HepG2 (cell line): ENCODE results near the gene VPS52. TPM values are rescaled to one million over a fixed set of nuclear protein-coding genes. Genes with fewer than 3 reads are reported as not detected.
A peak's percentile ranks its signal among the peaks of the same experiment; 100 is the strongest.

ENCODE experiments used
- DR1 ChIP-seq: sonication (generic); formaldehyde crosslinking; IDR thresholded peaks from 2 replicates; pipeline ENCODE4 v1.8.0; 2021; ENCODE audit warnings: mild to moderate bottlenecking, missing genetic modification reagents, inconsistent platforms
- FLYWCH1 ChIP-seq: sonication (generic); formaldehyde crosslinking; IDR thresholded peaks from 2 replicates; pipeline ENCODE4 v1.8.1; 2023; ENCODE audit warnings: mild to moderate bottlenecking, missing genetic modification reagents
- FOXK1 ChIP-seq: sonication (generic); formaldehyde crosslinking; IDR thresholded peaks from 2 replicates; pipeline ENCODE4 v1.4.0; 2020; ENCODE audit warnings: low read depth, missing genetic modification reagents, borderline replicate concordance
- GABPB1 ChIP-seq: IDR thresholded peaks from 2 replicates; pipeline ENCODE4 v1.6.1; 2016; ENCODE audit warnings: mild to moderate bottlenecking, missing genetic modification reagents, moderate library complexity, missing compliant biosample characterization
- IKZF4 ChIP-seq: sonication (generic); formaldehyde crosslinking; IDR thresholded peaks from 2 replicates; pipeline ENCODE4 v1.5.1; 2020; ENCODE audit warnings: borderline replicate concordance, mild to moderate bottlenecking, low read depth, missing genetic modification reagents; ENCODE audit errors: not compliant biosample characterization
- MIER3 ChIP-seq: IDR thresholded peaks from 2 replicates; pipeline ENCODE4 v1.6.1; 2016; ENCODE audit warnings: missing compliant biosample characterization, borderline replicate concordance
- MYC ChIP-seq: sonication (generic); formaldehyde crosslinking; IDR thresholded peaks from 2 replicates; pipeline ENCODE4 v1.9.0; 2021; ENCODE audit warnings: missing genetic modification reagents, borderline replicate concordance
- POGZ ChIP-seq: sonication (generic); formaldehyde crosslinking; IDR thresholded peaks from 2 replicates; pipeline ENCODE4 v1.4.0; 2020; ENCODE audit warnings: mild to moderate bottlenecking, missing genetic modification reagents
- RBFOX2 ChIP-seq: fragments of 200-400 bp; formaldehyde crosslinking; IDR thresholded peaks from 2 replicates; pipeline ENCODE4 v1.6.1; 2017; ENCODE audit warnings: low read depth, mild to moderate bottlenecking, low read length
- SMARCE1 ChIP-seq: fragments of 450-650 bp; IDR thresholded peaks from 2 replicates; pipeline ENCODE4 v1.6.1; 2017; ENCODE audit warnings: borderline replicate concordance
- SPEN ChIP-seq: sonication (generic); formaldehyde crosslinking; IDR thresholded peaks from 2 replicates; pipeline ENCODE4 v1.5.1; 2020; ENCODE audit warnings: low read depth, mild to moderate bottlenecking, missing genetic modification reagents
- ZFP36 ChIP-seq: fragments of 150-350 bp; IDR thresholded peaks from 2 replicates; pipeline ENCODE4 v1.6.1; 2018; ENCODE audit warnings: borderline replicate concordance, low read length, low read depth; ENCODE audit not compliant: partially characterized antibody
- ZNF460 ChIP-seq: sonication (generic); formaldehyde crosslinking; IDR thresholded peaks from 2 replicates; pipeline ENCODE4 v1.5.1; 2020; ENCODE audit warnings: missing genetic modification reagents, mild to moderate bottlenecking, borderline replicate concordance
- ZSCAN30 ChIP-seq: sonication (generic); formaldehyde crosslinking; IDR thresholded peaks from 2 replicates; pipeline ENCODE4 v1.5.0; 2020; ENCODE audit warnings: mild to moderate bottlenecking, missing genetic modification reagents
- polyA plus RNA-seq, 8 experiments: library from polyadenylated mRNA; depleted of rRNA in 3 of 8; stranded (reverse) in 7 of 8; unstranded in 1 of 8; fragments of >200 nt; fragmentation: Illumina TruSeq in 4 of 8; extraction: Trizol in 4 of 8; gene quantifications; 2 replicates each; pipeline versions ENCODE4 v1.2.1 to v1.2.3, GENCODE V29; 2011 to 2016; ENCODE audit warnings: low read depth in 4 of 8, missing spikeins in 1 of 8, mixed read lengths in 1 of 8; ENCODE audit not compliant: insufficient read depth in 1 of 8
- total RNA-seq, 5 experiments: library from RNA; depleted of rRNA; stranded (reverse); fragments of >200 nt; fragmentation: Illumina TruSeq; extraction: Trizol; gene quantifications; 2 replicates each; pipeline ENCODE4 v1.2.3, GENCODE V29; 2016; ENCODE audit warnings: low read depth in 1 of 5
- TF ChIP-seq, protein P1 (sequence below), 2 experiments: sonication (generic) in 1 of 2; formaldehyde crosslinking in 1 of 2; IDR thresholded peaks; 2 replicates each; pipeline versions ENCODE4 v1.4.0 to v1.6.1; 2018 to 2020; ENCODE audit warnings: missing genetic modification reagents in 2 of 2, borderline replicate concordance in 1 of 2, low read depth in 1 of 2, mild to moderate bottlenecking in 1 of 2, missing biosample characterization in 1 of 2
- TF ChIP-seq, protein P2 (sequence below): sonication (generic); formaldehyde crosslinking; conservative IDR thresholded peaks from 2 replicates; pipeline ENCODE4 v1.8.0; 2022; ENCODE audit warnings: mild to moderate bottlenecking, moderate library complexity, missing genetic modification reagents
- TF ChIP-seq, protein P3 (sequence below): sonication (generic); formaldehyde crosslinking; IDR thresholded peaks from 2 replicates; pipeline ENCODE4 v1.5.0; 2020; ENCODE audit warnings: mild to moderate bottlenecking, missing genetic modification reagents
- TF ChIP-seq, protein P4 (sequence below): sonication (generic); formaldehyde crosslinking; IDR thresholded peaks from 2 replicates; pipeline ENCODE4 v1.5.0; 2020; ENCODE audit warnings: missing genetic modification reagents

VPS52 gene
- total and polyA plus RNA-seq, 2 of the 13 experiments (the other 11 are each of a cell fraction or from before 2014, with no cell fraction given) = 48.9 to 85.5 TPM

DNA sequence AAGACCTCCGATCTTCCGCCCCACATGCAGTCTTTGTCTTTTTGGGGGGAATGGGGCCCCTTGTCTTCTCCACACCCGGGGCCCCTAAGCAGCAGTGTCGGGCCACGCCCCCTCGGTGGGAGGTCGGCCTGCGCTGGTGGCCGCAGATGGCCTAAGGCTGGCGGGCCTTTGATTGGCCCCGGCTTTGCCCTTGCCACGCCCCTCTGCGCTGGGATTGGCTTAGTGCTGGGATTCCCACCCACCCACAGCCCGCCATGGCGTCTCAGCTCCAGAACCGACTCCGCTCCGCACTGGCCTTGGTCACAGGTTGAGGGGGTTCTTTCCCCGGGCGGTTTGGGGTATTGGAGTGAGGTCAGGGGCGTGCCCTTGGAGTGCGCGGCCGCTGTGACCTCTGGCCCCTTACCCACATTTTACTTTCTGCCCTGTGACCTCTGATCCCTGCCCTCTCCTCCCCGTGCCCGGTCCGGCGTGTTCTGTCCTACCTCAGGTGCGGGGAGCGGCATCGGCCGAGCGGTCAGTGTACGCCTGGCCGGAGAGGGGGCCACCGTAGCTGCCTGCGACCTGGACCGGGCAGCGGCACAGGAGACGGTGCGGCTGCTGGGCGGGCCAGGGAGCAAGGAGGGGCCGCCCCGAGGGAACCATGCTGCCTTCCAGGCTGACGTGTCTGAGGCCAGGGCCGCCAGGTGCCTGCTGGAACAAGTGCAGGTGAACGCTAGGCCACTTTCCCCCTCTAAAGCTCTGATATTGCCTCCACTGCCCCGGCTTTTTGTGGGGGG, 67.1 kb downstream of the VPS52 start, which contains the start of gene HSD17B8 (continued):
- TF ChIP-seq, protein P1, sequence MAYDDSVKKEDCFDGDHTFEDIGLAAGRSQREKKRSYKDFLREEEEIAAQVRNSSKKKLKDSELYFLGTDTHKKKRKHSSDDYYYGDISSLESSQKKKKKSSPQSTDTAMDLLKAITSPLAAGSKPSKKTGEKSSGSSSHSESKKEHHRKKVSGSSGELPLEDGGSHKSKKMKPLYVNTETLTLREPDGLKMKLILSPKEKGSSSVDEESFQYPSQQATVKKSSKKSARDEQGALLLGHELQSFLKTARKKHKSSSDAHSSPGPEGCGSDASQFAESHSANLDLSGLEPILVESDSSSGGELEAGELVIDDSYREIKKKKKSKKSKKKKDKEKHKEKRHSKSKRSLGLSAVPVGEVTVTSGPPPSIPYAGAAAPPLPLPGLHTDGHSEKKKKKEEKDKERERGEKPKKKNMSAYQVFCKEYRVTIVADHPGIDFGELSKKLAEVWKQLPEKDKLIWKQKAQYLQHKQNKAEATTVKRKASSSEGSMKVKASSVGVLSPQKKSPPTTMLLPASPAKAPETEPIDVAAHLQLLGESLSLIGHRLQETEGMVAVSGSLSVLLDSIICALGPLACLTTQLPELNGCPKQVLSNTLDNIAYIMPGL (CRISPR knock-in tag; IDR thresholded peaks at IDR 0.05; ENCODE audit: borderline replicate concordance in 1 of 2, low read depth in 1 of 2) = peak; percentile 34 to 77; a peak in 3 of 4 replicates
- TF ChIP-seq FOXK1 (CRISPR knock-in tag) (0 out of 2 replicates have a peak, but pooled peaks have one; percentile 12), POGZ (CRISPR knock-in tag) (peak; percentile 76), SMARCE1 (no peak), ZFP36 (no peak), ZSCAN30 (CRISPR knock-in tag) (no peak), IKZF4 (CRISPR knock-in tag) (no peak), RBFOX2 (peak; percentile 98), ZNF460 (CRISPR knock-in tag) (no peak), SPEN (CRISPR knock-in tag) (peak; percentile 60; the same call in 1 of the 2 replicates), GABPB1 (CRISPR knock-in tag) (peak; percentile 67), MIER3 (CRISPR knock-in tag) (no peak; the same call in 1 of the 2 replicates), FLYWCH1 (CRISPR knock-in tag) (no peak), DR1 (CRISPR knock-in tag) (peak; percentile 71; the same call in 1 of the 2 replicates), MYC (CRISPR knock-in tag) (peak; percentile 70; the same call in 1 of the 2 replicates)
- TF ChIP-seq, protein P2, sequence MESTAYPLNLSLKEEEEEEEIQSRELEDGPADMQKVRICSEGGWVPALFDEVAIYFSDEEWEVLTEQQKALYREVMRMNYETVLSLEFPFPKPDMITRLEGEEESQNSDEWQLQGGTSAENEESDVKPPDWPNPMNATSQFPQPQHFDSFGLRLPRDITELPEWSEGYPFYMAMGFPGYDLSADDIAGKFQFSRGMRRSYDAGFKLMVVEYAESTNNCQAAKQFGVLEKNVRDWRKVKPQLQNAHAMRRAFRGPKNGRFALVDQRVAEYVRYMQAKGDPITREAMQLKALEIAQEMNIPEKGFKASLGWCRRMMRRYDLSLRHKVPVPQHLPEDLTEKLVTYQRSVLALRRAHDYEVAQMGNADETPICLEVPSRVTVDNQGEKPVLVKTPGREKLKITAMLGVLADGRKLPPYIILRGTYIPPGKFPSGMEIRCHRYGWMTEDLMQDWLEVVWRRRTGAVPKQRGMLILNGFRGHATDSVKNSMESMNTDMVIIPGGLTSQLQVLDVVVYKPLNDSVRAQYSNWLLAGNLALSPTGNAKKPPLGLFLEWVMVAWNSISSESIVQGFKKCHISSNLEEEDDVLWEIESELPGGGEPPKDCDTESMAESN = no peak; the same call in 1 of the 2 replicates
- TF ChIP-seq, protein P3, sequence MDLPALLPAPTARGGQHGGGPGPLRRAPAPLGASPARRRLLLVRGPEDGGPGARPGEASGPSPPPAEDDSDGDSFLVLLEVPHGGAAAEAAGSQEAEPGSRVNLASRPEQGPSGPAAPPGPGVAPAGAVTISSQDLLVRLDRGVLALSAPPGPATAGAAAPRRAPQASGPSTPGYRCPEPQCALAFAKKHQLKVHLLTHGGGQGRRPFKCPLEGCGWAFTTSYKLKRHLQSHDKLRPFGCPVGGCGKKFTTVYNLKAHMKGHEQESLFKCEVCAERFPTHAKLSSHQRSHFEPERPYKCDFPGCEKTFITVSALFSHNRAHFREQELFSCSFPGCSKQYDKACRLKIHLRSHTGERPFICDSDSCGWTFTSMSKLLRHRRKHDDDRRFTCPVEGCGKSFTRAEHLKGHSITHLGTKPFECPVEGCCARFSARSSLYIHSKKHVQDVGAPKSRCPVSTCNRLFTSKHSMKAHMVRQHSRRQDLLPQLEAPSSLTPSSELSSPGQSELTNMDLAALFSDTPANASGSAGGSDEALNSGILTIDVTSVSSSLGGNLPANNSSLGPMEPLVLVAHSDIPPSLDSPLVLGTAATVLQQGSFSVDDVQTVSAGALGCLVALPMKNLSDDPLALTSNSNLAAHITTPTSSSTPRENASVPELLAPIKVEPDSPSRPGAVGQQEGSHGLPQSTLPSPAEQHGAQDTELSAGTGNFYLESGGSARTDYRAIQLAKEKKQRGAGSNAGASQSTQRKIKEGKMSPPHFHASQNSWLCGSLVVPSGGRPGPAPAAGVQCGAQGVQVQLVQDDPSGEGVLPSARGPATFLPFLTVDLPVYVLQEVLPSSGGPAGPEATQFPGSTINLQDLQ = 0 out of 2 replicates have a peak, but pooled peaks have one; percentile 36
- TF ChIP-seq, protein P4, sequence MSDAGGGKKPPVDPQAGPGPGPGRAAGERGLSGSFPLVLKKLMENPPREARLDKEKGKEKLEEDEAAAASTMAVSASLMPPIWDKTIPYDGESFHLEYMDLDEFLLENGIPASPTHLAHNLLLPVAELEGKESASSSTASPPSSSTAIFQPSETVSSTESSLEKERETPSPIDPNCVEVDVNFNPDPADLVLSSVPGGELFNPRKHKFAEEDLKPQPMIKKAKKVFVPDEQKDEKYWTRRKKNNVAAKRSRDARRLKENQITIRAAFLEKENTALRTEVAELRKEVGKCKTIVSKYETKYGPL (CRISPR knock-in tag) = 0 out of 2 replicates have a peak, but pooled peaks have one; percentile 51
